IMR-90 (cell line): ENCODE results near the gene PCCA. TPM values are rescaled to one million over a fixed set of nuclear protein-coding genes. Genes with fewer than 3 reads are reported as not detected.

ENCODE experiments used
- ATAC-seq: fragments of 200-7000 bp; cut with Tn5 transposase; 2 replicates; pipeline ENCODE4 v1.9.1; 2020; ENCODE audit warnings: low read depth, mild to moderate bottlenecking, moderate library complexity
- BruUV-seq: library from RNA; stranded (reverse); fragments of 400-500 nt; replicated peaks from 2 replicates; lab custom pipeline; 2021; lab: Mats Ljungman, UMichigan
- CTCF ChIA-PET: fragments of 300-600 bp; formaldehyde crosslinking; extraction: SDS; loops from one replicate; lab custom pipeline; 2021; ENCODE audit warnings: antibody characterized with exemption; lab: Yijun Ruan, JAX
- POLR2A ChIA-PET: fragments of 300-600 bp; sonication (Branson Sonifier 250); formaldehyde crosslinking; loops from one replicate; lab custom pipeline; 2022; ENCODE audit warnings: antibody characterized with exemption; ENCODE audit not compliant: unreplicated experiment; lab: Charles Lee
- DNase-seq: peaks from one replicate; pipeline ENCODE4 v3.0.0; 2013
- H2AFZ ChIP-seq: replicated peaks from 2 replicates; pipeline ENCODE3; 2013; ENCODE audit warnings: low read length, mild to moderate bottlenecking; ENCODE audit not compliant: poor library complexity
- H2AK5ac ChIP-seq: 2 replicates; pipeline ENCODE4 v1.6.1; 2013; ENCODE audit warnings: low read depth, low read length, inconsistent platforms
- H2AK9ac ChIP-seq: replicated peaks from 2 replicates; pipeline ENCODE3; 2013; ENCODE audit warnings: mild to moderate bottlenecking, low read depth, low read length, moderate library complexity; ENCODE audit not compliant: poor library complexity
- H2BK120ac ChIP-seq: 2 replicates; pipeline ENCODE4 v1.6.1; 2013; ENCODE audit warnings: low read depth, low read length, inconsistent platforms
- H2BK15ac ChIP-seq: 3 replicates; pipeline ENCODE4 v1.6.1; 2013; ENCODE audit warnings: low read depth, low read length, inconsistent platforms
- H2BK20ac ChIP-seq: 2 replicates; pipeline ENCODE4 v1.6.1; 2013; ENCODE audit warnings: low read depth, mild to moderate bottlenecking, inconsistent platforms, low read length, moderate library complexity
- H2BK5ac ChIP-seq: 2 replicates; pipeline ENCODE4 v1.6.1; 2013; ENCODE audit warnings: mild to moderate bottlenecking, low read depth, low read length, inconsistent platforms; ENCODE audit not compliant: poor library complexity, severe bottlenecking
- H3K14ac ChIP-seq: replicated peaks from 2 replicates; pipeline ENCODE4 v1.6.1; 2013; ENCODE audit warnings: low read depth, low read length, inconsistent platforms
- H3K18ac ChIP-seq: 2 replicates; pipeline ENCODE4 v1.6.1; 2013; ENCODE audit warnings: low read depth, low read length, control low read depth
- H3K23ac ChIP-seq: 2 replicates; pipeline ENCODE4 v1.6.1; 2013; ENCODE audit warnings: low read depth, low read length, inconsistent platforms
- H3K27ac ChIP-seq: 2 replicates; pipeline ENCODE4 v1.5.1; 2013; ENCODE audit warnings: mild to moderate bottlenecking, control low read depth, low read length; ENCODE audit not compliant: insufficient read depth
- H3K27me3 ChIP-seq: 2 replicates; pipeline ENCODE4 v1.6.1; 2013; ENCODE audit warnings: low read length; ENCODE audit not compliant: control insufficient read depth, insufficient read depth
- H3K36me3 ChIP-seq: 2 replicates; pipeline ENCODE4 v1.6.1; 2013; ENCODE audit warnings: low read length, mixed read lengths; ENCODE audit not compliant: control insufficient read depth, insufficient read depth
- H3K4ac ChIP-seq: 2 replicates; pipeline ENCODE4 v1.6.1; 2013; ENCODE audit warnings: low read depth, low read length, inconsistent platforms
- H3K4me1 ChIP-seq: 2 replicates; pipeline ENCODE4 v1.6.1; 2013; ENCODE audit warnings: low read length, mixed read lengths; ENCODE audit not compliant: control insufficient read depth, insufficient read depth
- H3K4me2 ChIP-seq: 2 replicates; pipeline ENCODE4 v1.6.1; 2013; ENCODE audit warnings: low read depth, mild to moderate bottlenecking, control low read depth, low read length, moderate library complexity
- H3K4me3 ChIP-seq: 2 replicates; pipeline ENCODE4 v1.5.1; 2013; ENCODE audit warnings: low read depth, mild to moderate bottlenecking, control low read depth, low read length, moderate library complexity; ENCODE audit not compliant: insufficient read depth
- H3K56ac ChIP-seq: 2 replicates; pipeline ENCODE4 v1.6.1; 2013; ENCODE audit warnings: low read length, inconsistent platforms; ENCODE audit not compliant: insufficient read depth; ENCODE audit errors: extremely low read depth
- H3K79me1 ChIP-seq, 2 experiments: 2 replicates each; pipeline ENCODE4 v1.6.1; 2013; ENCODE audit warnings: low read length in 2 of 2, inconsistent platforms in 1 of 2, low read depth in 1 of 2
- H3K9ac ChIP-seq: 2 replicates; pipeline ENCODE4 v1.6.1; 2013; ENCODE audit warnings: low read depth, low read length, control low read depth
- H3K9me1 ChIP-seq: 2 replicates; pipeline ENCODE4 v1.6.1; 2013; ENCODE audit warnings: low read length, inconsistent platforms; ENCODE audit not compliant: insufficient read depth
- H3K9me3 ChIP-seq: 2 replicates; pipeline ENCODE4 v1.6.1; 2013; ENCODE audit warnings: low read length; ENCODE audit not compliant: control insufficient read depth, insufficient read depth
- H4K20me1 ChIP-seq: 2 replicates; pipeline ENCODE4 v1.6.1; 2013; ENCODE audit warnings: low read length, inconsistent platforms; ENCODE audit not compliant: insufficient read depth
- H4K5ac ChIP-seq: 2 replicates; pipeline ENCODE4 v1.6.1; 2013; ENCODE audit warnings: mild to moderate bottlenecking, low read depth, low read length, control low read depth
- H4K8ac ChIP-seq, 2 experiments: 2 replicates each; pipeline ENCODE4 v1.6.1; 2013; ENCODE audit warnings: low read depth in 2 of 2, low read length in 2 of 2, control low read depth in 1 of 2, inconsistent platforms in 1 of 2
- H4K91ac ChIP-seq: 2 replicates; pipeline ENCODE4 v1.6.1; 2013; ENCODE audit warnings: low read depth, low read length, inconsistent platforms; ENCODE audit not compliant: insufficient read depth
- BHLHE40 ChIP-seq: fragments of 150-350 bp; IDR thresholded peaks from 2 replicates; pipeline ENCODE4 v1.6.1; 2016; ENCODE audit warnings: mild to moderate bottlenecking, low read depth, low read length
- CEBPB ChIP-seq: IDR thresholded peaks from 2 replicates; pipeline ENCODE4 v1.6.1; 2012; ENCODE audit warnings: low read depth, low read length, improper control_type of control experiment
- CHD1 ChIP-seq: IDR thresholded peaks from 2 replicates; pipeline ENCODE4 v1.6.1; 2012; ENCODE audit warnings: low read depth, low read length, improper control_type of control experiment
- CTCF ChIP-seq: conservative IDR thresholded peaks from 2 replicates; pipeline ENCODE4 v1.5.1; 2012; ENCODE audit warnings: mild to moderate bottlenecking, low read depth, low read length, improper control_type of control experiment
- MAZ ChIP-seq: IDR thresholded peaks from 2 replicates; pipeline ENCODE4 v1.6.1; 2012; ENCODE audit warnings: low read depth, mild to moderate bottlenecking, low read length, improper control_type of control experiment, moderate library complexity, borderline replicate concordance
- NFE2L2 ChIP-seq: fragments of 150-350 bp; IDR thresholded peaks from 2 replicates; pipeline ENCODE4 v1.6.1; 2016; ENCODE audit warnings: low read depth, mild to moderate bottlenecking, low read length
- RCOR1 ChIP-seq: IDR thresholded peaks from 2 replicates; pipeline ENCODE4 v1.6.1; 2012; ENCODE audit warnings: mild to moderate bottlenecking, low read length, improper control_type of control experiment; ENCODE audit not compliant: insufficient replicate concordance
- SMC3 ChIP-seq: fragments of 150-350 bp; IDR thresholded peaks from 2 replicates; pipeline ENCODE4 v1.6.1; 2016; ENCODE audit warnings: low read depth, mild to moderate bottlenecking, antibody characterized with exemption, low read length, moderate library complexity
- WGBS, 2 experiments: methylation state at CpG; one replicate each; pipeline versions ENCODE4 v1.1.5 to v1.1.7; 2013; ENCODE audit warnings: missing lambda C conversion rate in 2 of 2; ENCODE audit not compliant: insufficient read length in 1 of 2; ENCODE audit errors: extremely low coverage in 2 of 2; 5-methylcytosine and 5-hydroxymethylcytosine counted together
- dilution Hi-C: fragments of 300-500 bp; cut with HindIII; formaldehyde crosslinking; loops from one replicate; pipeline ENCODE4 v1.14.3; 2018; ENCODE audit warnings: low sequenced_read_pairs; ENCODE audit not compliant: unreplicated experiment
- in situ Hi-C: fragments of 300-500 bp; cut with MboI; formaldehyde crosslinking; loops from 3 replicates; pipeline ENCODE4 v1.14.3; 2019; ENCODE audit warnings: low sequenced_read_pairs, inconsistent platforms, mixed read lengths
- intact Hi-C: fragments of 100-400 bp; cut with micrococcal nuclease; formaldehyde crosslinking; loops from 2 replicates; pipeline ENCODE4 v1.10.0; 2022
- polyA plus RNA-seq, 3 experiments: library from polyadenylated mRNA; depleted of rRNA; stranded (reverse); fragments of >200 nt; gene quantifications; 2 replicates each; pipeline ENCODE4 v1.2.3, GENCODE V29; 2012; ENCODE audit warnings: low replicate concordance in 1 of 3
- total RNA-seq: library from RNA; depleted of rRNA; stranded (reverse); fragments of >200 nt; gene quantifications from 2 replicates; pipeline ENCODE4 v1.2.3, GENCODE V29; 2012
- TF ChIP-seq, protein P1 (sequence below): fragments of 150-350 bp; IDR thresholded peaks from 2 replicates; pipeline ENCODE4 v1.6.1; 2017; ENCODE audit warnings: mild to moderate bottlenecking, antibody characterized with exemption, low read length, low read depth

The PCCA gene
- total and polyA plus RNA-seq, 2 of the 4 experiments (the other 2 are of a cell fraction) = 7.6 to 24.0 TPM

DNA sequence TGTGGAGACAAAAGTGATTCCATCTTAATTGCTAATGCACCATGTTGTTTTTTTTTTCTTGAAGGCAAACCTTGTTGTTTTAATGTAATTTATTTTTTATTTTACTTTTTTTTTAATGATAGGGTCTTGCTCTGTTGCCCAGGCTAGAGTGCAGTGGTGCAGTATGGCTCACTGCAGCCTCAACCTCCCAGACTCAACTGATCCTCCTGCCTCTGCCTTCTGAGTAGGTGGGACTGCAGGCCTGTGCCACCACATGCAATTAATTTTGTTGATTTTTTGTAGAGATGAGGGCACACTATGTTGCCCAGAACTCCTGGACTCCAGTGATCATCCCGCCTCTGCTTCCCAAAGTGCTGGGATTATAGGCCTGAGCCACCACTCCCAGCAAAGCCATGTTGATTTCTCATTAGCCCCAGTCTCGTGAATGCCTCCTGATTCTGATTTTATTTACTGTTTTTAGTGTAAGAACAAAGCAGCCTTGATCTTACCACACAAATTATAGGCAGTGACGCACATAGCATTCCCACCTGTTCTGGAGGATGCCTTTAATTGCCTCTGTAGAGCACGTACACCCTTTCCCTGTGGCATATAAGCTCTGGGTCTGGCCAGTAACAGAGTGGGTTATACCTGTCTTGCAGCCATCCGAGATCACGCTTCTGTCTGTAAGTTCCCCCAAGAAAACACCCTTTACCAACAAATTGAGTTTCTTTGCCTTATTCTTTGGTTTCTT, 349.3 kb downstream of the PCCA start:
- TF ChIP-seq MAZ = no peak
- TF ChIP-seq, protein P1, sequence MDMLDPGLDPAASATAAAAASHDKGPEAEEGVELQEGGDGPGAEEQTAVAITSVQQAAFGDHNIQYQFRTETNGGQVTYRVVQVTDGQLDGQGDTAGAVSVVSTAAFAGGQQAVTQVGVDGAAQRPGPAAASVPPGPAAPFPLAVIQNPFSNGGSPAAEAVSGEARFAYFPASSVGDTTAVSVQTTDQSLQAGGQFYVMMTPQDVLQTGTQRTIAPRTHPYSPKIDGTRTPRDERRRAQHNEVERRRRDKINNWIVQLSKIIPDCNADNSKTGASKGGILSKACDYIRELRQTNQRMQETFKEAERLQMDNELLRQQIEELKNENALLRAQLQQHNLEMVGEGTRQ = no peak
- no peak for TF ChIP-seq CHD1
- TF ChIP-seq CTCF = no peak
- TF ChIP-seq CEBPB = no peak
- TF ChIP-seq NFE2L2 = no peak
- no peak for TF ChIP-seq SMC3
- no peak for TF ChIP-seq BHLHE40
- no peak for TF ChIP-seq RCOR1
- no peak overlapping the region; the same call in 1 of the 2 replicates for H3K4ac ChIP-seq
- H3K79me1 ChIP-seq = peaks cover 4 to 26% of the 10 kb centered on the region in 2 experiments; a peak in 2 of 4 replicates
- H4K20me1 ChIP-seq = no peaks in the 10 kb centered on the region
- intact Hi-C loops = no loop called here
- H3K27ac ChIP-seq = no peak overlapping the region
- H2BK5ac ChIP-seq = no peak overlapping the region
- no TSS peak for BruUV-seq
- H4K5ac ChIP-seq = no peak overlapping the region
- no peak overlapping the region for H2AK9ac ChIP-seq
- H3K9ac ChIP-seq = no peak overlapping the region
- H3K56ac ChIP-seq = no peak overlapping the region
- no peak overlapping the region for H3K18ac ChIP-seq
- H3K9me1 ChIP-seq = peaks cover 20% of the 10 kb centered on the region
- ChIA-PET CTCF (interaction anchor here (0.7 kb wide), 1 partner anchor 220 kb away, joined by 4 read pairs; no protein-coding TSS in a partner anchor), POLR2A (no interaction called here)
- H3K36me3 ChIP-seq = 0 out of 2 replicates have a peak, but pooled peaks cover 4% of the 10 kb centered on the region
- peak overlapping the region; percentile 44 for H2BK20ac ChIP-seq
- dilution Hi-C loops = no loop called here
- H3K9me3 ChIP-seq = no peaks in the 10 kb centered on the region
- H4K8ac ChIP-seq = 0 out of 4 replicates have a peak overlapping the region, but pooled peaks of 1 of the 2 experiments have one; percentile 12
- no peak overlapping the region for H3K4me2 ChIP-seq
- no peak overlapping the region for H3K4me3 ChIP-seq
- in situ Hi-C loops = no loop called here
- peaks cover 14% of the 10 kb centered on the region for H3K4me1 ChIP-seq
- no peak overlapping the region; the same call in 2 of the 3 replicates for H2BK15ac ChIP-seq
- ATAC-seq (no peak), DNase-seq (no peak)
- no peak overlapping the region for H2AFZ ChIP-seq
- no peak overlapping the region for H4K91ac ChIP-seq
- H2BK120ac ChIP-seq = peak overlapping the region; percentile 4; the same call in 1 of the 2 replicates
- peak overlapping the region; percentile 49; the same call in 1 of the 2 replicates for H2AK5ac ChIP-seq
- no peak overlapping the region; the same call in 1 of the 2 replicates for H3K14ac ChIP-seq
- no peaks in the 10 kb centered on the region for H3K27me3 ChIP-seq
- 80% methylated on average over 1 of the region's 6 CpGs; no CpG with 5 or more reads in 1 of the 2 experiments for WGBS, 2 experiments
- H3K23ac ChIP-seq = no peak overlapping the region
